ENCODE data around the gene SOD2. TPM values are rescaled to one million over a fixed set of nuclear protein-coding genes. Genes with fewer than 3 reads are reported as not detected.

The SOD2 gene
- total and polyA plus RNA-seq, 4 donors = 143 to 952 (median 507) TPM

DNA sequence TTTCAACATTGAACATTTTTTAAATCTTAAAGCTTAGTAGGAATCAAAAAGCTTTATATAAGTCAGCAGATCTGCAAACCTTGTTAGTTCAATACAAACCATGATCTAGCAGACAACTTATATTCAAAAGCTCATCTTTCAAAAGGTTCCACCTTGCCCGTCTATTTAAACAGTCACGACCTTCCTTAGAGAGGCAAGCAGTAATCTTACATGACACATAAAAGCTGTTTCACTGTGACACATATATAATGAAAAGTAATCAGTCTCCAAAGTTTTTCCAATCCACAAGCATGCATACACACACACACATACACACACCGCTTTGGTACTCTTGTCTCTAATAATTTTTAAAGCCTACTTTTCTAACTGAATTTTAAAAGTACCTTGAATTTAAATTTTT, 12.9 kb downstream of the SOD2 start (continued):
- no peak for TF ChIP-seq CTCF (IDR thresholded peaks at IDR 0.05; ENCODE audit: low read depth, low read length, missing input control)

GRCh38 chr6:159679091-159680077, 13.7 kb downstream of the SOD2 start:
- peaks cover 4 to 42% (median 34%) of the 10 kb centered on the region in 4 donors for H3K36me3 ChIP-seq (ENCODE audit: control insufficient read depth in 4 of 4, insufficient read depth in 3 of 4, low read depth in 1 of 4, low read length in 3 of 4)
- no peak overlapping the region for H3K27ac ChIP-seq (ENCODE audit: low read depth in 1 of 2, low read length in 2 of 2)

More at GRCh38 chr6:159679091-159680077, 13.7 kb downstream of the SOD2 start:
- TF ChIP-seq TAF1 (conservative IDR thresholded peaks at IDR 0.05) = no peak
- peak; percentile 29 for TF ChIP-seq MAX (IDR thresholded peaks at IDR 0.05)
- no peak for TF ChIP-seq EGR1 (IDR thresholded peaks at IDR 0.05; ENCODE audit: low read depth in 2 of 2)
- TF ChIP-seq YY1 (IDR thresholded peaks at IDR 0.05) = no peak
- TF ChIP-seq CTCF (IDR thresholded peaks at IDR 0.05; ENCODE audit: low read depth, low read length, missing input control) = no peak
- peak; percentile 22 for TF ChIP-seq FOXA2 (IDR thresholded peaks at IDR 0.05)
- peak; percentile 12 to 41 for TF ChIP-seq HNF4A (conservative IDR thresholded peaks at IDR 0.05)
- peak; percentile 12 for TF ChIP-seq SP1 (IDR thresholded peaks at IDR 0.05)
- TF ChIP-seq, protein P1, sequence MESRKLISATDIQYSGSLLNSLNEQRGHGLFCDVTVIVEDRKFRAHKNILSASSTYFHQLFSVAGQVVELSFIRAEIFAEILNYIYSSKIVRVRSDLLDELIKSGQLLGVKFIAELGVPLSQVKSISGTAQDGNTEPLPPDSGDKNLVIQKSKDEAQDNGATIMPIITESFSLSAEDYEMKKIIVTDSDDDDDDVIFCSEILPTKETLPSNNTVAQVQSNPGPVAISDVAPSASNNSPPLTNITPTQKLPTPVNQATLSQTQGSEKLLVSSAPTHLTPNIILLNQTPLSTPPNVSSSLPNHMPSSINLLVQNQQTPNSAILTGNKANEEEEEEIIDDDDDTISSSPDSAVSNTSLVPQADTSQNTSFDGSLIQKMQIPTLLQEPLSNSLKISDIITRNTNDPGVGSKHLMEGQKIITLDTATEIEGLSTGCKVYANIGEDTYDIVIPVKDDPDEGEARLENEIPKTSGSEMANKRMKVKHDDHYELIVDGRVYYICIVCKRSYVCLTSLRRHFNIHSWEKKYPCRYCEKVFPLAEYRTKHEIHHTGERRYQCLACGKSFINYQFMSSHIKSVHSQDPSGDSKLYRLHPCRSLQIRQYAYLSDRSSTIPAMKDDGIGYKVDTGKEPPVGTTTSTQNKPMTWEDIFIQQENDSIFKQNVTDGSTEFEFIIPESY (IDR thresholded peaks at IDR 0.05) = peak; percentile 26
- peak in 1 of 2 donors; percentile 35 for TF ChIP-seq RXRA (IDR thresholded peaks at IDR 0.05)
- Histone ChIP-seq H3K4me3 (ENCODE audit: low read depth in 1 of 3, low read length in 3 of 3) (no peak overlapping the region), H3K9ac (ENCODE audit: low read depth in 1 of 2, low read length in 2 of 2) (no peak overlapping the region), H3K9me3 (ENCODE audit: control insufficient read depth in 4 of 4, low read length in 3 of 4) (no peaks in the 10 kb centered on the region), H3K27me3 (ENCODE audit: control insufficient read depth in 4 of 4, insufficient read depth in 4 of 4, low read length in 3 of 4) (no peaks in the 10 kb centered on the region), H3K4me1 (ENCODE audit: control insufficient read depth in 4 of 4, insufficient read depth in 4 of 4, low read length in 3 of 4) (peaks cover 2 to 28% (median 19%) of the 10 kb centered on the region in 4 donors)
- DNase-seq (ENCODE audit: low spot score) = no peak
- WGBS = 66% methylated on average over 5 of the region's 5 CpGs
